OCI-LY7 (cell line): ENCODE data around the gene MSANTD1.

Experiments
- EZH2phosphoT487 ChIP-seq: fragments of 200-600 bp; sonication (generic); IDR thresholded peaks from 2 replicates; pipeline ENCODE4 v1.6.1; 2018; ENCODE audit warnings: low read depth, borderline replicate concordance, mild to moderate bottlenecking, mixed run types, antibody characterized with exemption, low read length, moderate library complexity, mixed read lengths
- TF ChIP-seq, protein P1 (sequence below): fragments of 200-600 bp; sonication (generic); conservative IDR thresholded peaks from 2 replicates; pipeline ENCODE4 v1.5.1; 2014; ENCODE audit warnings: mild to moderate bottlenecking, antibody characterized with exemption, low read length, moderate library complexity, mixed read lengths

DNA sequence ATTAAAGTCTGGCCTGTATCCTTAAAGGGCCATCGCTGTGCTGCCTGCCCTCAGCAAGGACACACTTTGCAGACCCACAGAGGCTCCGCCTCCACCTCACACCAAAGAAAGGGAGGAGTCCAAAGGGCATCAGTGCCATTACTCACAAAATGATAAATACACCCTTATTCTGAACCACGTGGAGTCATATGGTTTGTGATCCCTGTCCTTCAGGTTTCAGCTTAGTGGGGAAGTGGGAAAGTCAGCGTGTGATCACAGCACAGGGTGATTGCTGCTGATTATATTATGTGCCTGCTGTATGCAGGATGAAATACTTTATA is 35.9 kb upstream of the MSANTD1 start:
- TF ChIP-seq, protein P1, sequence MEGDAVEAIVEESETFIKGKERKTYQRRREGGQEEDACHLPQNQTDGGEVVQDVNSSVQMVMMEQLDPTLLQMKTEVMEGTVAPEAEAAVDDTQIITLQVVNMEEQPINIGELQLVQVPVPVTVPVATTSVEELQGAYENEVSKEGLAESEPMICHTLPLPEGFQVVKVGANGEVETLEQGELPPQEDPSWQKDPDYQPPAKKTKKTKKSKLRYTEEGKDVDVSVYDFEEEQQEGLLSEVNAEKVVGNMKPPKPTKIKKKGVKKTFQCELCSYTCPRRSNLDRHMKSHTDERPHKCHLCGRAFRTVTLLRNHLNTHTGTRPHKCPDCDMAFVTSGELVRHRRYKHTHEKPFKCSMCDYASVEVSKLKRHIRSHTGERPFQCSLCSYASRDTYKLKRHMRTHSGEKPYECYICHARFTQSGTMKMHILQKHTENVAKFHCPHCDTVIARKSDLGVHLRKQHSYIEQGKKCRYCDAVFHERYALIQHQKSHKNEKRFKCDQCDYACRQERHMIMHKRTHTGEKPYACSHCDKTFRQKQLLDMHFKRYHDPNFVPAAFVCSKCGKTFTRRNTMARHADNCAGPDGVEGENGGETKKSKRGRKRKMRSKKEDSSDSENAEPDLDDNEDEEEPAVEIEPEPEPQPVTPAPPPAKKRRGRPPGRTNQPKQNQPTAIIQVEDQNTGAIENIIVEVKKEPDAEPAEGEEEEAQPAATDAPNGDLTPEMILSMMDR, result no peak
- TF ChIP-seq EZH2phosphoT487, result no peak
